GM18868 (cell line): ENCODE results near the gene ANO2.
"Not testable (repeated sequence)": the region's sequence is repeated elsewhere in the genome, so short reads cannot be mapped to it uniquely, and the experiment has no call there.

ENCODE experiments used
- ATAC-seq: cut with Tn5 transposase; IDR thresholded peaks from one replicate; pipeline ENCODE4 v1.9.1; 2021; ENCODE audit warnings: mild to moderate bottlenecking, moderate library complexity; ENCODE audit not compliant: unreplicated experiment

ANO2 gene

GRCh38 chr12:5557906-5558305 lies 387.2 kb downstream of the ANO2 start:
- no peak for ATAC-seq

GRCh38 chr12:5556946-5557673 lies 387.9 kb downstream of the ANO2 start:
- ATAC-seq: no peak

- ATAC-seq: no peak
Measured at GRCh38 chr12:5556033-5556614, 388.9 kb downstream of the ANO2 start.

GRCh38 chr12:5554711-5555110 lies 390.3 kb downstream of the ANO2 start:
- no peak for ATAC-seq

- ATAC-seq: no peak
Measured at GRCh38 chr12:5549011-5549410, 396.0 kb downstream of the ANO2 start.

- ATAC-seq: no peak
Measured at GRCh38 chr12:5548152-5548943, 396.7 kb downstream of the ANO2 start.

GRCh38 chr12:5546616-5547015 lies 398.4 kb downstream of the ANO2 start:
- ATAC-seq: no peak

- no peak for ATAC-seq
Measured at GRCh38 chr12:5537771-5538170, 407.3 kb downstream of the ANO2 start.

- not testable (repeated sequence) for ATAC-seq
Measured at GRCh38 chr12:5537026-5537615, 407.9 kb downstream of the ANO2 start.

- no peak for ATAC-seq
Measured at GRCh38 chr12:5535541-5535940, 409.5 kb downstream of the ANO2 start.

- ATAC-seq: no peak
Measured at GRCh38 chr12:5534426-5535199, 410.4 kb downstream of the ANO2 start.

- no peak for ATAC-seq
Measured at GRCh38 chr12:5533368-5533767, 411.7 kb downstream of the ANO2 start.

GRCh38 chr12:5525783-5526367 lies 419.2 kb downstream of the ANO2 start:
- no peak for ATAC-seq

- ATAC-seq: no peak
Measured at GRCh38 chr12:5524769-5525436, 420.2 kb downstream of the ANO2 start.

- no peak for ATAC-seq
Measured at GRCh38 chr12:5524116-5524768, 420.8 kb downstream of the ANO2 start.

- no peak for ATAC-seq
Measured at GRCh38 chr12:5523396-5524115, 421.5 kb downstream of the ANO2 start.

GRCh38 chr12:5522432-5523335 lies 422.4 kb downstream of the ANO2 start:
- ATAC-seq: no peak
